Body of pancreas (tissue), 4 donors: ENCODE measurements around the gene CGNL1.

Source experiments
- POLR2A ChIP-seq, 3 donors: fragments of 450-650 bp; IDR thresholded peaks; one replicate each; pipeline ENCODE4 v1.6.1; 2016; ENCODE audit warnings: antibody characterized with exemption in 3 of 3, mild to moderate bottlenecking in 2 of 3
- TF ChIP-seq, protein P1 (sequence below), 7 experiments: fragments of 450-650 bp in 4 of 7; fragments of 200-600 bp in 3 of 7; sonication (generic) in 3 of 7; IDR thresholded peaks; one replicate each; pipeline ENCODE4 v1.5.1; 2016 to 2019; ENCODE audit warnings: antibody characterized with exemption in 7 of 7

DNA sequence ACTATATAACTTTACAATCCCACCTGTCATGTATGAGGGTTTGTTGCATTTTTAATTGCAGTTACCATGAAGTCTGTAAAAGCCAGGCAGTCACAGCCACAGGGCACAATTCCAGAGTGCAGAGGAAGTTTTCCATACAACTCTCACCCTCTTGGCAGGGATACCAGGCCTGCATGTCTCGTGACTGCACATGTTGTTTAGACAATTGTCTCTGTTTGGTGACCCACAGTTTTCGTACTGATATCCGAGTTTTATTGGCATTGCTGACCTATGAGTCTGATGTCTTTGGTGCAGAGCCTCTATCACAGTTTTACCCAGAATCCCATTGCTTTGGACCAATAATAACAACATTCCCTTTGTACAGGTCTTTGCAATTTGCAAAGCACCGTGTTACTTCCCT lies 190.5 kb downstream of the CGNL1 start:
- TF ChIP-seq, protein P1, sequence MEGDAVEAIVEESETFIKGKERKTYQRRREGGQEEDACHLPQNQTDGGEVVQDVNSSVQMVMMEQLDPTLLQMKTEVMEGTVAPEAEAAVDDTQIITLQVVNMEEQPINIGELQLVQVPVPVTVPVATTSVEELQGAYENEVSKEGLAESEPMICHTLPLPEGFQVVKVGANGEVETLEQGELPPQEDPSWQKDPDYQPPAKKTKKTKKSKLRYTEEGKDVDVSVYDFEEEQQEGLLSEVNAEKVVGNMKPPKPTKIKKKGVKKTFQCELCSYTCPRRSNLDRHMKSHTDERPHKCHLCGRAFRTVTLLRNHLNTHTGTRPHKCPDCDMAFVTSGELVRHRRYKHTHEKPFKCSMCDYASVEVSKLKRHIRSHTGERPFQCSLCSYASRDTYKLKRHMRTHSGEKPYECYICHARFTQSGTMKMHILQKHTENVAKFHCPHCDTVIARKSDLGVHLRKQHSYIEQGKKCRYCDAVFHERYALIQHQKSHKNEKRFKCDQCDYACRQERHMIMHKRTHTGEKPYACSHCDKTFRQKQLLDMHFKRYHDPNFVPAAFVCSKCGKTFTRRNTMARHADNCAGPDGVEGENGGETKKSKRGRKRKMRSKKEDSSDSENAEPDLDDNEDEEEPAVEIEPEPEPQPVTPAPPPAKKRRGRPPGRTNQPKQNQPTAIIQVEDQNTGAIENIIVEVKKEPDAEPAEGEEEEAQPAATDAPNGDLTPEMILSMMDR (IDR thresholded peaks at IDR 0.05), result no peak
- TF ChIP-seq POLR2A (IDR thresholded peaks at IDR 0.05), result no peak
